ENCODE data around the gene SSR1. TPM values are rescaled to one million over a fixed set of nuclear protein-coding genes. Genes with fewer than 3 reads are reported as not detected.

The SSR1 gene
- total RNA-seq, 1 donor from 2014 or later = 115 TPM

DNA sequence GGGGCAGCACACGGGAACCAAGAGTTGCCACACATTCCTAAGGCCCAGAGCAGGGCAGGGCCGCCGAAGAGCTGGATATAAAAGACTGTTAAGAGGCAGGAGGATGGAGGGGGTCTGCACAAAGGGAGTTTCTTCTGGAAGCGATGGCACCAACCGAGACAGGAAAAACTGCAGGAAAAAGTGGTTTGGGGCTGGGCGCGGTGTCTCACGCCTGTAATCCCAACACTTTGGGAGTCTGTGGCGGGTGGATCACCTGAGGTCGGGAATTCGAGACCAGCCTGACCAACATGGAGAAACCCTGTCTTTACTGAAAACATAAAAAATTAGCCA, 41.8 kb downstream of the SSR1 start:
- no peak for DNase-seq (ENCODE audit: low read depth)
- Histone ChIP-seq H3K4me3 (ENCODE audit: low read depth, low read length) (no peak overlapping the region), H3K27me3 (ENCODE audit: control insufficient read depth, insufficient read depth, low read length) (no peaks in the 10 kb centered on the region), H3K36me3 (ENCODE audit: control insufficient read depth, insufficient read depth, low read length) (no peaks in the 10 kb centered on the region)
- TF ChIP-seq, protein P1, sequence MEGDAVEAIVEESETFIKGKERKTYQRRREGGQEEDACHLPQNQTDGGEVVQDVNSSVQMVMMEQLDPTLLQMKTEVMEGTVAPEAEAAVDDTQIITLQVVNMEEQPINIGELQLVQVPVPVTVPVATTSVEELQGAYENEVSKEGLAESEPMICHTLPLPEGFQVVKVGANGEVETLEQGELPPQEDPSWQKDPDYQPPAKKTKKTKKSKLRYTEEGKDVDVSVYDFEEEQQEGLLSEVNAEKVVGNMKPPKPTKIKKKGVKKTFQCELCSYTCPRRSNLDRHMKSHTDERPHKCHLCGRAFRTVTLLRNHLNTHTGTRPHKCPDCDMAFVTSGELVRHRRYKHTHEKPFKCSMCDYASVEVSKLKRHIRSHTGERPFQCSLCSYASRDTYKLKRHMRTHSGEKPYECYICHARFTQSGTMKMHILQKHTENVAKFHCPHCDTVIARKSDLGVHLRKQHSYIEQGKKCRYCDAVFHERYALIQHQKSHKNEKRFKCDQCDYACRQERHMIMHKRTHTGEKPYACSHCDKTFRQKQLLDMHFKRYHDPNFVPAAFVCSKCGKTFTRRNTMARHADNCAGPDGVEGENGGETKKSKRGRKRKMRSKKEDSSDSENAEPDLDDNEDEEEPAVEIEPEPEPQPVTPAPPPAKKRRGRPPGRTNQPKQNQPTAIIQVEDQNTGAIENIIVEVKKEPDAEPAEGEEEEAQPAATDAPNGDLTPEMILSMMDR (IDR thresholded peaks at IDR 0.05; ENCODE audit: insufficient read depth, low read length, poor library complexity, severe bottlenecking) = no peak

DNA sequence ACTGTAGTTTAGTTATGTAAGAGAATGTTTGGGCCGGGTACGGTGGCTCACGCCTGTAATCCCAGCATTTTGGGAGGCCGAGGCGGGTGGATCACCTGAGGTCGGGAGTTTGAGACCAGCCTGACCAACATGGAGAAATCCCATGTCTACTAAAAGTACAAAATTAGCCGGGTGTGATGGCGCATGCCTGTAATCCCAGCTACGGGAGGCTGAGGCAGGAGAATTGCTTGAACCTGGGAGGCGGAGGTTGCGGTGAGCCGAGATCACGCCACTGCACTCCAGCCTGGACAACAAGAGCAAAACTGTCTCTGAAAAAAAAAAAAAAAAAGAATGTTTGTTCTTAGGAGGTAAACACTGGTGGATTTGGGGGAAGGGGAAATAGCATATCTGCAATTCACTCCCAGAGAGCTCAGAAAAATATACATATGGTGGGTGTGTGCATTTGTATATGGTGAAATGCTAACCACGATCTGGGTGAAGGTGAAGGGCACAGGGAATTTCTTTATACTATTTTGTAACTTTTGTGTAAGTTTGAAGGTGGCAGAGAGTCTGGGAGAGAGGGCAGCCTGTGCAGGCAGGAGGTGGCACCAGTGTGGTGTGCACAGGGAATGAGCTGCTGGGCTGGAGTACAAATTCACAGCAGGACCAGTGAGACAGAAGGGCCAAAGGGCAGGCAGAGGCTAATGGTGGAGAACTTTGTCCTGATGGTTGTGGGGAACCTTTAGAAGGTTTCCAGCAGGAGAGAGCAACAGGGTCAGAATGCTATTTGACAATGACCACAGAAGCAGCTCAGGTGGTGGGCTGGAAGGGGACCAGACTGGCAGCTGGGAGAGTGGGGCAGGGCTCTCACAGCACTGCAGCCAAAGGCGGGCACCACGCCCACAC, 42.4 kb downstream of the SSR1 start:
- H3K4me3 ChIP-seq (ENCODE audit: low read depth, low read length) = no peak overlapping the region
- DNase-seq (ENCODE audit: low read depth) = no peak
- H3K27me3 ChIP-seq (ENCODE audit: control insufficient read depth, insufficient read depth, low read length) = no peaks in the 10 kb centered on the region
- TF ChIP-seq, protein P1 (IDR thresholded peaks at IDR 0.05; ENCODE audit: insufficient read depth, low read length, poor library complexity, severe bottlenecking) = no peak
- H3K36me3 ChIP-seq (ENCODE audit: control insufficient read depth, insufficient read depth, low read length) = no peaks in the 10 kb centered on the region

DNA sequence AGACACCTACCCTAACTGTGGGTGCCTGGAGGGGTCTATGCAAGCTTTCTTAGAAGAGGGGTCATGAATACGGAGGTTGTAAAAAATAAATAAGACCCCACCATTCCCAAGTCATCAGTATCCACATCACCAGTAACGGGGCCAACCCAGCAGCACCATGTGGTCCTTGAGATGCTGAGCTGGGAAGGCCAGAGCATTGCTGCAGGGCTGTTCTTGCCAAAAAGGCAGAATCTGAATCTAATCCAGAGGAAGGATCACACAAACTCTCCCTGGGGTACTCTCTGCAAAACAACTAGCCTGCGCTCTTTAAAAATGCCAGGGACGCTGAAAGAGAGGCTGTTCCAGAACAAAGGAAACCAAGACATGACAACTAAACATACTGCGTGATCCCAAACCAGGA, 43.2 kb downstream of the SSR1 start:
- TF ChIP-seq, protein P1 (IDR thresholded peaks at IDR 0.05; ENCODE audit: insufficient read depth, low read length, poor library complexity, severe bottlenecking) = no peak
- DNase-seq (ENCODE audit: low read depth) = no peak
- no peaks in the 10 kb centered on the region for H3K27me3 ChIP-seq (ENCODE audit: control insufficient read depth, insufficient read depth, low read length)
- H3K36me3 ChIP-seq (ENCODE audit: control insufficient read depth, insufficient read depth, low read length) = no peaks in the 10 kb centered on the region
- H3K4me3 ChIP-seq (ENCODE audit: low read depth, low read length) = no peak overlapping the region

DNA sequence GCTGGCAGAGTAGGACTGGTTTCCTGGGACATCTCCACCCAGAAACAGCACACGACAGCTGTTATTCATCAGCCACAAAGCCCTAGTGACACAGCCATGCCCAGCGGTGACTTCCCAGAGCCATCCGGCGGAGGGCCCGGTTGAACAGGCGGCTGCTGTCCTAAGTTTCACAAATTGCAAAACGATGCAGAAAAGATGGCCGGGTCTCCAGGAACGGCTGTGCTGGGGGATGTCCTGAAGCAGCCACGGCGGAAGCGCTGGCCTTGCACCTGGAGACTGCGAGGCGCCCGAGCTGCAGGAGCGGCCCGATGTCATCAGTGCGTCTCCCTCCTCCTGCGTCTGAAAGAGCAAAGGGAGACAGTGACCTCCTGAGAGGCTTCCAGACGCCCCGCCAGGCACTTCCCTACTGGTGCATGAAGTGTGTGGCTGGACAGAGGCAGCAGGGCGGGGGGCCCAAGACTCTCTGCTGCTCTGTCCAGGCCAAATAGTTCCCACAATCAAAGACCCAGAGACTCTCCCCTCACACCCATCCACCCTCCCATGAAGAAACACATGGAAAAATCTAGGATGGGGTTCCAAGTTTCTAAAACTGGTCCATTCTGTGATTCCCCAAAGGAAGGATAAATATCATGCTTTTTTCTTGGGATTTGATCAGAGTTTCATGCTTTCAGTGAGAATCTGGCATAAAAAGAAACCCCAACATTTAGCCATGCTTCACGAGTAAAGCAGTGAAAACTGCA, 44.0 kb downstream of the SSR1 start:
- no peak overlapping the region for H3K4me3 ChIP-seq (ENCODE audit: low read depth, low read length)
- no peaks in the 10 kb centered on the region for H3K27me3 ChIP-seq (ENCODE audit: control insufficient read depth, insufficient read depth, low read length)
- TF ChIP-seq, protein P1 (IDR thresholded peaks at IDR 0.05; ENCODE audit: insufficient read depth, low read length, poor library complexity, severe bottlenecking) = no peak
- no peaks in the 10 kb centered on the region for H3K36me3 ChIP-seq (ENCODE audit: control insufficient read depth, insufficient read depth, low read length)
- no peak for DNase-seq (ENCODE audit: low read depth)

DNA sequence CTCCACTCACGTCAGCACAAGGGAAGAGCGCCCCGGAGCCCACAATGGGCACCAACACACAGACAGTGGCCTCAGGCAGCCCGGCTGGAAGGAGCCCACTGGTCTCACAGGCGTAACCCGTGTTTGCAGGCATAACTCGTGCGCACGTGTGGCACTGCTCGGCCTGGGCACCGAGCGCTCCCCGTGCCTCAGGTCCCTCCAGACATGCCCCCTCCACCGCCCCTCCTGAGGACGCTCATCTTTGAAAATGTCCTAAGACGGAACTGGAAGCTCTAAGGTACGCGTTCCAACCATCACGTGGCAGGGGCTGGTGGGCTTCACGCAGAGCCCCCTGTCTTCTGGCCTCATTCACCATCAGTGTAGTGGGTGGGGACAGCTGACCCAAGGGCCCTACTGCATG, 44.6 kb downstream of the SSR1 start:
- H3K36me3 ChIP-seq (ENCODE audit: control insufficient read depth, insufficient read depth, low read length) = no peaks in the 10 kb centered on the region
- TF ChIP-seq, protein P1 (IDR thresholded peaks at IDR 0.05; ENCODE audit: insufficient read depth, low read length, poor library complexity, severe bottlenecking) = no peak
- no peaks in the 10 kb centered on the region for H3K27me3 ChIP-seq (ENCODE audit: control insufficient read depth, insufficient read depth, low read length)
- no peak for DNase-seq (ENCODE audit: low read depth)
- no peak overlapping the region for H3K4me3 ChIP-seq (ENCODE audit: low read depth, low read length)

Data from kidney epithelial cell (primary cell).